ENCODE results near the gene GPATCH3.

GPATCH3 gene

GRCh38 chr1:26857473-26858060 is 42.7 kb downstream of the GPATCH3 start:
- H3K27ac ChIP-seq (ENCODE audit: poor library complexity, severe bottlenecking): peak overlapping the region; percentile 98
- H3K4me1 ChIP-seq (ENCODE audit: insufficient read depth, poor library complexity, severe bottlenecking): peaks cover 66% of the 10 kb centered on the region
- H3K27me3 ChIP-seq (ENCODE audit: insufficient read depth, poor library complexity, severe bottlenecking): no peaks in the 10 kb centered on the region
- H3K4me3 ChIP-seq (ENCODE audit: severe bottlenecking): no peak overlapping the region
- peaks cover 9% of the 10 kb centered on the region for H3K36me3 ChIP-seq (ENCODE audit: low read depth)
- no peak for DNase-seq (ENCODE audit: low spot score)
- no peaks in the 10 kb centered on the region for H3K9me3 ChIP-seq (ENCODE audit: severe bottlenecking)
- no peak for ATAC-seq (ENCODE audit: low read depth)
- TF ChIP-seq CTCF (IDR thresholded peaks at IDR 0.05; ENCODE audit: poor library complexity, severe bottlenecking): no peak

DNA sequence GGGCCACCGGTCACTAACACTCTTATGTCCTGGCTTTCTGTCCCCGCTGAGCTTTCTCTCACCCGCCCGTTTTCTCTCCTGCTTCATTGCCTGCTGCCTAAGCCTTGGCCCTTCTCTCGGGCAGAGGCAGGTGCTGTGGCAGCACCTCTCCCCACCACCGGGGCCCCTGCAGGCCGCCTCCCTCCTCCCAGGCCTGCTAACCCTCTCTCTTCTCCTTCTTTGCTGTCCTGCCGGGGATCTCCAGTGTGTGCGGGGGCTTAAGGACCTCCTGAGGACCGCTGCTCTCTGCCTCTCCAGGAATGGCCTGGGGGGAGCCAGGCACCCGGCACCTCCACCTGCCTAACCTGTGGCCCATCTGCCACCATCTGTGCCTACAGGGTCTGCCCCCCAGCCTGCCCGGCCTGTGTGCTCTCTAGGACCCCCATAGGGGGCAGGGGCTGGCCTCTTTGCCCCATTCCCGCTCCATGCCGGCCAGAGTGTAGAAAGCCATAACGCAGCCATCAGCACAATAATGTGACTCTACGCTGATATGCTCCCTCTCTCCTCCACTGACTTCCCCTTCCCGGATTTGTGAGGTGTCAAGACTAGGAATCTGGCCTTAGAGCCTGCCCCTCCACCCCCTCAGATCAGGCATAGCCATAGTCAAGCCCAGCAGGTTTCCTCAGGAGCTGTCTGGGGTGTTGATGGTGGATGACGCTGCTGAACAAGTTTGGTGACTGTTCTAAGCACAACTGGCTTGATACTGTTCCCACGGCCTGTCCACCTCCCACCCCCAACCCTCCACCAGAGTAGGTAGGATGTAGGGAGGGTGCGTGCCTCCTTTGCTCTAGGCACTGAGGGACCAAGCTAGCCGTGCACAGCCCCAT is 43.4 kb downstream of the GPATCH3 start:
- Histone ChIP-seq H3K4me3 (ENCODE audit: severe bottlenecking) (no peak overlapping the region), H3K4me1 (ENCODE audit: insufficient read depth, poor library complexity, severe bottlenecking) (peaks cover 59% of the 10 kb centered on the region), H3K9me3 (ENCODE audit: severe bottlenecking) (no peaks in the 10 kb centered on the region), H3K36me3 (ENCODE audit: low read depth) (peaks cover 16% of the 10 kb centered on the region), H3K27me3 (ENCODE audit: insufficient read depth, poor library complexity, severe bottlenecking) (no peaks in the 10 kb centered on the region), H3K27ac (ENCODE audit: poor library complexity, severe bottlenecking) (peak overlapping the region; percentile 98)
- ATAC-seq (ENCODE audit: low read depth) (no peak), DNase-seq (ENCODE audit: low spot score) (no peak)
- TF ChIP-seq CTCF (IDR thresholded peaks at IDR 0.05; ENCODE audit: poor library complexity, severe bottlenecking): no peak

GRCh38 chr1:26856181-26856580 is 44.1 kb downstream of the GPATCH3 start:
- H3K9me3 ChIP-seq (ENCODE audit: severe bottlenecking): no peaks in the 10 kb centered on the region
- no peak overlapping the region for H3K4me3 ChIP-seq (ENCODE audit: severe bottlenecking)
- H3K36me3 ChIP-seq (ENCODE audit: low read depth): peaks cover 23% of the 10 kb centered on the region
- ATAC-seq (ENCODE audit: low read depth): no peak
- H3K27me3 ChIP-seq (ENCODE audit: insufficient read depth, poor library complexity, severe bottlenecking): no peaks in the 10 kb centered on the region
- TF ChIP-seq CTCF (IDR thresholded peaks at IDR 0.05; ENCODE audit: poor library complexity, severe bottlenecking): no peak
- no peak for DNase-seq (ENCODE audit: low spot score)
- peaks cover 53% of the 10 kb centered on the region for H3K4me1 ChIP-seq (ENCODE audit: insufficient read depth, poor library complexity, severe bottlenecking)
- H3K27ac ChIP-seq (ENCODE audit: poor library complexity, severe bottlenecking): peak overlapping the region; percentile 98

- H3K36me3 ChIP-seq (ENCODE audit: low read depth): peaks cover 28% of the 10 kb centered on the region
- peaks cover 47% of the 10 kb centered on the region for H3K4me1 ChIP-seq (ENCODE audit: insufficient read depth, poor library complexity, severe bottlenecking)
- no peaks in the 10 kb centered on the region for H3K27me3 ChIP-seq (ENCODE audit: insufficient read depth, poor library complexity, severe bottlenecking)
- H3K27ac ChIP-seq (ENCODE audit: poor library complexity, severe bottlenecking): peak overlapping the region; percentile 98
- ATAC-seq (ENCODE audit: low read depth): no peak
- no peaks in the 10 kb centered on the region for H3K9me3 ChIP-seq (ENCODE audit: severe bottlenecking)
- no peak for TF ChIP-seq CTCF (IDR thresholded peaks at IDR 0.05; ENCODE audit: poor library complexity, severe bottlenecking)
- no peak overlapping the region for H3K4me3 ChIP-seq (ENCODE audit: severe bottlenecking)
- no peak for DNase-seq (ENCODE audit: low spot score)
These were observed 44.6 kb downstream of the GPATCH3 start for GRCh38 chr1:26855636-26856035.

DNA sequence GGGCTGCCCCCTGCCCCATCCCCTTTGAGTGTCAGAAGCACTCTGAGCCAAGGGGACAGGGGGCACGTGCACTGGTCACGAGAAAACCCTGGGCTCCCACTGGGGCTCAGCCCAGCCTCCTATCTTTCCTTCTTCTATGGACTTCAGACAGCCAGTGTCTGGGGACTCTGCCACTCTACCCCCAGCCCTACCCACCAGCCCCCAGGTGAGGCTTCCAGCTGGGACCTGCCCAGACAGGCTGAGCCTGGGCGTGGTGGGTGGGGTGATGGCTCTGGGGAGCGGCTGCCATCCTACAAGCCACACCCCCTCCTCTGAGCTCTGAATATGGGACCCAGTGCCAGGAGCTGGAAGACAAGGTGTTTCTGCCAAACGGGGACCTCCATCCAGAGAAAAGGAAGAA is 45.4 kb downstream of the GPATCH3 start:
- H3K36me3 ChIP-seq (ENCODE audit: low read depth): peaks cover 36% of the 10 kb centered on the region
- no peak overlapping the region for H3K4me3 ChIP-seq (ENCODE audit: severe bottlenecking)
- no peaks in the 10 kb centered on the region for H3K9me3 ChIP-seq (ENCODE audit: severe bottlenecking)
- H3K27ac ChIP-seq (ENCODE audit: poor library complexity, severe bottlenecking): peak overlapping the region; percentile 98
- ATAC-seq (ENCODE audit: low read depth) (peak; percentile 49), DNase-seq (ENCODE audit: low spot score) (peak; percentile 88)
- H3K27me3 ChIP-seq (ENCODE audit: insufficient read depth, poor library complexity, severe bottlenecking): no peaks in the 10 kb centered on the region
- TF ChIP-seq CTCF (IDR thresholded peaks at IDR 0.05; ENCODE audit: poor library complexity, severe bottlenecking): no peak
- peaks cover 47% of the 10 kb centered on the region for H3K4me1 ChIP-seq (ENCODE audit: insufficient read depth, poor library complexity, severe bottlenecking)

All from RWPE2 (cell line).